ENCODE measurements around the gene AZGP1.

GRCh38 chr7:99974681-99975080 is 1.1 kb downstream of the AZGP1 start:
- TF ChIP-seq GATA2 (IDR thresholded peaks at IDR 0.05; ENCODE audit: low read depth, low read length), result no peak
- no peak for TF ChIP-seq GATA3 (IDR thresholded peaks at IDR 0.05; ENCODE audit: low read depth, low read length)

All from SH-SY5Y (cell line).